Spleen (tissue), 11 donors: ENCODE data around the gene ZNF644. TPM values are rescaled to one million over a fixed set of nuclear protein-coding genes. Genes with fewer than 3 reads are reported as not detected.

Experiments used
- DNase-seq: peaks from one replicate; pipeline ENCODE4 v3.0.0-alpha.2; 2020
- H3K27ac ChIP-seq, 8 donors: fragments of 200-600 bp; sonication (generic) in 7 of 8; 1 replicate in 4 of 8; 2 replicates in 4 of 8; pipeline versions ENCODE4 v1.5.0 to v1.8.0; 2016 to 2021; ENCODE audit warnings: inconsistent platforms in 4 of 8, mild to moderate bottlenecking in 4 of 8, moderate library complexity in 1 of 8
- H3K27me3 ChIP-seq, 7 donors: fragments of 200-600 bp; sonication (generic) in 6 of 7; replicated peaks in 1 of 7; 1 replicate in 4 of 7; 2 replicates in 3 of 7; pipeline versions ENCODE4 v1.5.0 to v1.8.0; 2016 to 2021; ENCODE audit warnings: inconsistent platforms in 3 of 7, mild to moderate bottlenecking in 1 of 7
- H3K36me3 ChIP-seq, 6 donors: fragments of 200-600 bp; sonication (generic) in 5 of 6; 1 replicate in 4 of 6; 2 replicates in 2 of 6; pipeline versions ENCODE4 v1.5.0 to v1.8.0; 2016 to 2021; ENCODE audit warnings: inconsistent platforms in 2 of 6
- H3K4me1 ChIP-seq, 6 donors: fragments of 200-600 bp; sonication (generic) in 5 of 6; 1 replicate in 3 of 6; 2 replicates in 3 of 6; pipeline versions ENCODE4 v1.5.0 to v1.8.0; 2016 to 2021; ENCODE audit warnings: inconsistent platforms in 3 of 6
- H3K4me3 ChIP-seq, 8 donors: fragments of 200-600 bp; sonication (generic) in 7 of 8; 1 replicate in 4 of 8; 2 replicates in 4 of 8; pipeline versions ENCODE4 v1.5.0 to v1.8.0; 2016 to 2021; ENCODE audit warnings: inconsistent platforms in 4 of 8, mild to moderate bottlenecking in 4 of 8, moderate library complexity in 2 of 8
- H3K9me3 ChIP-seq, 8 donors: fragments of 200-600 bp; sonication (generic) in 7 of 8; 1 replicate in 4 of 8; 2 replicates in 4 of 8; pipeline versions ENCODE4 v1.5.0 to v1.8.0; 2016 to 2021; ENCODE audit warnings: inconsistent platforms in 4 of 8
- CTCF ChIP-seq, 11 experiments: fragments of 200-600 bp in 7 of 11; fragments of 450-650 bp in 4 of 11; sonication (generic) in 4 of 11; IDR thresholded peaks in 8 of 11; conservative IDR thresholded peaks in 3 of 11; 1 replicate in 7 of 11; 2 replicates in 4 of 11; pipeline versions ENCODE4 v1.4.0 to v1.8.0; 2016 to 2021; ENCODE audit warnings: antibody characterized with exemption in 11 of 11, inconsistent platforms in 4 of 11, mild to moderate bottlenecking in 1 of 11
- POLR2A ChIP-seq, 3 donors: fragments of 450-650 bp; IDR thresholded peaks; one replicate each; pipeline ENCODE4 v1.5.1; 2017; ENCODE audit warnings: antibody characterized with exemption in 3 of 3, mild to moderate bottlenecking in 1 of 3
- POLR2AphosphoS5 ChIP-seq, 3 donors: sonication (generic); formaldehyde crosslinking; IDR thresholded peaks; one replicate each; pipeline ENCODE4 v1.5.1; 2017; ENCODE audit warnings: antibody characterized with exemption in 3 of 3
- WGBS, 5 donors: extraction: QIAGEN DNeasy Blood & Tissue Kit in 3 of 5; methylation state at CpG; one replicate each; pipeline versions ENCODE4 v1.1.5 to v1.1.7; 2013 to 2018; 5-methylcytosine and 5-hydroxymethylcytosine counted together
- intact Hi-C: fragments of 100-400 bp; cut with DNase I; formaldehyde crosslinking; loops from one replicate; pipeline ENCODE4 v1.15.0; 2023; ENCODE audit warnings: low total_unique reads
- polyA plus RNA-seq, 3 donors: library from polyadenylated mRNA; stranded (reverse); fragments of 200-250 nt; gene quantifications; one replicate each; pipeline ENCODE4 v1.2.1, GENCODE V29; 2013
- total RNA-seq, 7 donors: library from RNA; depleted of rRNA in 3 of 7; stranded (reverse); fragments of >200 nt in 3 of 7; fragmentation: NEBNext Ultra II Directional in 4 of 7; extraction: Animal tissue kit (Norgen Biotek cat#: 25700) in 4 of 7; gene quantifications; one replicate each; pipeline versions ENCODE4 v1.1.0 to v1.2.1, GENCODE V29; 2016 to 2021
- donor health status: healthy with polysubstance abuse.
- donor health status: DM: no; HTN: no; CAD: no; lungs with moderate emphysema.
- donor health status: DM: no; HTN: no; CAD: no.
- donor health status: Bipolar disorder and iron deficiency.
- donor health status: healthy.
- donor health status: DM: no; HTN: no; CAD: no.
- donor health status: DM: yes; HTN: yes; CAD: no.

ZNF644 gene
- total and polyA plus RNA-seq, 10 donors: 21.6 to 89.6 (median 70.5) TPM

DNA sequence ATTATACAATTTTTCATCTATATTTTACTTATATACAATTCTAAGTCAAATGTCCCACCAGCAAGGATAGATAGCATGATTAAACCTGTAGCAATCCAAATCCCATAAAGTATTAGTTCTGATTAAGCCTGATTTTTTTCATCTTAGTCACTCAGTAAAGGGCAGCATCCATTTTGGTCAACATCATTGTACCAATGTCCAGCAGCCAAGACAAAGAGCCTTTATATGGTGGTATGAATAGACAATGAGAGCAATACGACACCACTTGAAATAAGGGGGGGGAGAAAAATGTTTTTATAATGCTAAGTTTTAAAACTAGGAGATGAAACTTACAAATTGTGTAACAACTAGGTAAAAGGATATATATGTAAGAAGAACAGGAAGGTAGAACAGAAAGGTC, 7.4 kb downstream of the ZNF644 start:
- Histone ChIP-seq H3K4me1 (peaks cover 29 to 100% (median 82%) of the 10 kb centered on the region in 6 donors), H3K27me3 (no peaks in the 10 kb centered on the region), H3K9me3 (no peaks in the 10 kb centered on the region), H3K27ac (no peak overlapping the region), H3K36me3 (peaks cover 0 to 1% (median 0%) of the 10 kb centered on the region in 6 donors), H3K4me3 (no peak overlapping the region)
- intact Hi-C loops: no loop called here
- WGBS, 5 donors: 90 to 100% (median 96%) methylated on average over 1 of the region's 1 CpG
- TF ChIP-seq CTCF (IDR thresholded peaks at IDR 0.05 in 8 of 11, conservative IDR thresholded peaks at IDR 0.05 in 3 of 11): no peak
- TF ChIP-seq POLR2A (IDR thresholded peaks at IDR 0.05): no peak
- TF ChIP-seq POLR2AphosphoS5 (IDR thresholded peaks at IDR 0.05): no peak
- DNase-seq: no peak

DNA sequence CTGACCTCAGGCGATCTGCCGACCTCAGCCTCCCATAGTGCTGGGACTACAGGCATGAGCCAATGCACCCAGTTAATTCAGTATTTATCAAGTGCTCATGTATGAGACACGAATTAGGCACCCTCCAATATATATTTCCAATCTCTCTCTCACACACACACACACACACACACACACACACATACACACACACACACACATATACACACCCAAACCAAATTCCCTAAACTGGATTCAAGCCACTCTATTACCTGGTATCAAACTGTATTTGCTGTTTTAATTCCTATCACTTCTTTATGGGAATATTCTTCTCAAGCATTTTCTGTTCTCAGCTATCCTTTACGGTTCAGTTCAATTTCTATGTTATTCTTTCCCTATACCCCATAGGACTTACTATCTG, 8.5 kb downstream of the ZNF644 start:
- H3K36me3 ChIP-seq: no peaks in the 10 kb centered on the region
- H3K27me3 ChIP-seq: no peaks in the 10 kb centered on the region
- H3K4me1 ChIP-seq: peaks cover 17 to 100% (median 75%) of the 10 kb centered on the region in 6 donors
- no peak for TF ChIP-seq POLR2A (IDR thresholded peaks at IDR 0.05)
- no peak for TF ChIP-seq CTCF (IDR thresholded peaks at IDR 0.05 in 8 of 11, conservative IDR thresholded peaks at IDR 0.05 in 3 of 11)
- no peak for TF ChIP-seq POLR2AphosphoS5 (IDR thresholded peaks at IDR 0.05)
- no peak overlapping the region for H3K4me3 ChIP-seq
- WGBS, 5 donors: 84 to 96% (median 89%) methylated on average over 4 of the region's 4 CpGs
- intact Hi-C loops: no loop called here
- H3K9me3 ChIP-seq: no peaks in the 10 kb centered on the region
- DNase-seq: no peak
- H3K27ac ChIP-seq: no peak overlapping the region

- 83 to 89% (median 86%) methylated on average over 4 of the region's 4 CpGs for WGBS, 5 donors
- Histone ChIP-seq H3K4me3 (no peak overlapping the region), H3K9me3 (no peaks in the 10 kb centered on the region), H3K4me1 (peaks cover 17 to 98% (median 65%) of the 10 kb centered on the region in 6 donors), H3K27ac (peak overlapping the region in 1 of 8 donors; percentile 1), H3K27me3 (no peaks in the 10 kb centered on the region), H3K36me3 (no peaks in the 10 kb centered on the region)
- intact Hi-C loops: no loop called here
- DNase-seq: no peak
- no peak for TF ChIP-seq CTCF (IDR thresholded peaks at IDR 0.05 in 8 of 11, conservative IDR thresholded peaks at IDR 0.05 in 3 of 11)
- no peak for TF ChIP-seq POLR2A (IDR thresholded peaks at IDR 0.05)
- no peak for TF ChIP-seq POLR2AphosphoS5 (IDR thresholded peaks at IDR 0.05)
Measured at GRCh38 chr1:91012196-91012595, 9.6 kb downstream of the ZNF644 start.

- Histone ChIP-seq H3K27me3 (no peaks in the 10 kb centered on the region), H3K36me3 (no peaks in the 10 kb centered on the region), H3K4me1 (peaks cover 17 to 98% (median 61%) of the 10 kb centered on the region in 6 donors), H3K9me3 (no peaks in the 10 kb centered on the region), H3K4me3 (no peak overlapping the region), H3K27ac (peak overlapping the region in 1 of 8 donors; percentile 1)
- WGBS, 5 donors: 18 to 26% (median 20%) methylated on average over 1 of the region's 1 CpG
- intact Hi-C loops: no loop called here
- no peak for DNase-seq
- TF ChIP-seq POLR2A (IDR thresholded peaks at IDR 0.05) (no peak), CTCF (IDR thresholded peaks at IDR 0.05 in 8 of 11, conservative IDR thresholded peaks at IDR 0.05 in 3 of 11) (no peak), POLR2AphosphoS5 (IDR thresholded peaks at IDR 0.05) (no peak)
Measured at GRCh38 chr1:91011726-91012125, 10.1 kb downstream of the ZNF644 start.
